SK-N-MC (cell line): ENCODE data around the gene CABP2.

Experiments
- EZH2 ChIP-seq: fragments of 200-600 bp; sonication (generic); IDR thresholded peaks from one replicate; pipeline ENCODE4 v1.6.1; 2017; ENCODE audit warnings: antibody characterized with exemption
- POLR2AphosphoS5 ChIP-seq: IDR thresholded peaks from 2 replicates; pipeline ENCODE4 v1.6.1; 2012; ENCODE audit warnings: mild to moderate bottlenecking, low read depth, low read length, borderline replicate concordance

GRCh38 chr11:67525275-67525976 lies 2.2 kb upstream of the CABP2 start:
- no peak for TF ChIP-seq POLR2AphosphoS5
- TF ChIP-seq EZH2 = no peak
